ENCODE data around the gene SCAPER. TPM values are rescaled to one million over a fixed set of nuclear protein-coding genes. Genes with fewer than 3 reads are reported as not detected.
"Not testable (repeated sequence)": the region's sequence is repeated elsewhere in the genome, so short reads cannot be mapped to it uniquely, and the experiment has no call there.

Gene SCAPER
- total RNA-seq, 1 donor from 2014 or later = 42.6 TPM

DNA sequence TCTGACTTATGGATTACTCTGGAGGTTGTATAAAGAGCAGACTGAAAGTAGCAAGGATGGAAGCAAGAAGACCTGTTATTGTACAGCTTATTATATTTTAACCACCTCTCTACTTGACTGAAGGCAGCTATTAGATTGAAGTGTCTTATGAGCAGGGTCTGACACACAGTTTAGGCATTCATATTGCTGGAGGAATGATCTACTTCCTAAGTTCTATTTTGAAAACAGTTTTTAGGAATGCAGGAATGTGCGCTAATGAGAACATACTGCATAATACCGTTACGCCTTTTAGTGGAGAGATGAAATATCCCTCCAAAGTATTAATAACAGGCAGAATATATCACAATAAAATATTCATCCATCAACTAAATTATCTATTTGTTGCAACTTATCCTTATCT lies 375.2 kb downstream of the SCAPER start:
- no peak for DNase-seq

DNA sequence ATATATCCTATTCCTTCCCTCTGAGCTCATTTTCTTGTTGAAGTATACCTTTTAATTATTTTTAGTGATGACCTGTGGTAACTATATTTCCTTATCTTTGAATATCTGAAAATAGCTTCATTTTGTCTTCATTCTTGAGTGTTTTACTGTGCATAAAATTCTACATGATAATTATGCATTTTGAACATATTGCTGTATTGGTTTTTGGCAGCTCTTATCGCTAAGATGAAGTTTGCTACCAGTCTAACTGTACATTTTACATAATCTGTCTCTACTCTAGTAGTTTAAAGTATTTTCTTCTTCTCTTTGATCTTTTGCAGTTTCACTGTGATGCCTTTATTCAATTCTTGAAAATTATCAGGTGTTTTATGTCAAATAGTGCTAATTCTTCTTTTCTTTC lies 379.0 kb downstream of the SCAPER start:
- H3K4me1 ChIP-seq = no peaks in the 10 kb centered on the region
- no peak overlapping the region for H3K4me3 ChIP-seq
- no peaks in the 10 kb centered on the region for H3K36me3 ChIP-seq
- H3K27me3 ChIP-seq (ENCODE audit: low read depth) = no peaks in the 10 kb centered on the region
- intact Hi-C loops (cut with micrococcal nuclease) = no loop called here
- H3K27ac ChIP-seq (replicated peaks) = no peak overlapping the region
- DNase-seq = no peak
- TF ChIP-seq, protein P1, sequence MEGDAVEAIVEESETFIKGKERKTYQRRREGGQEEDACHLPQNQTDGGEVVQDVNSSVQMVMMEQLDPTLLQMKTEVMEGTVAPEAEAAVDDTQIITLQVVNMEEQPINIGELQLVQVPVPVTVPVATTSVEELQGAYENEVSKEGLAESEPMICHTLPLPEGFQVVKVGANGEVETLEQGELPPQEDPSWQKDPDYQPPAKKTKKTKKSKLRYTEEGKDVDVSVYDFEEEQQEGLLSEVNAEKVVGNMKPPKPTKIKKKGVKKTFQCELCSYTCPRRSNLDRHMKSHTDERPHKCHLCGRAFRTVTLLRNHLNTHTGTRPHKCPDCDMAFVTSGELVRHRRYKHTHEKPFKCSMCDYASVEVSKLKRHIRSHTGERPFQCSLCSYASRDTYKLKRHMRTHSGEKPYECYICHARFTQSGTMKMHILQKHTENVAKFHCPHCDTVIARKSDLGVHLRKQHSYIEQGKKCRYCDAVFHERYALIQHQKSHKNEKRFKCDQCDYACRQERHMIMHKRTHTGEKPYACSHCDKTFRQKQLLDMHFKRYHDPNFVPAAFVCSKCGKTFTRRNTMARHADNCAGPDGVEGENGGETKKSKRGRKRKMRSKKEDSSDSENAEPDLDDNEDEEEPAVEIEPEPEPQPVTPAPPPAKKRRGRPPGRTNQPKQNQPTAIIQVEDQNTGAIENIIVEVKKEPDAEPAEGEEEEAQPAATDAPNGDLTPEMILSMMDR (IDR thresholded peaks at IDR 0.05; ENCODE audit: borderline replicate concordance) = no peak
- no peaks in the 10 kb centered on the region for H3K9me3 ChIP-seq (replicated peaks)

More for the DNA sequence above, 375.2 kb downstream of the SCAPER start:
- H3K4me3 ChIP-seq = no peak overlapping the region
- H3K9me3 ChIP-seq (replicated peaks) = no peaks in the 10 kb centered on the region
- H3K27me3 ChIP-seq (ENCODE audit: low read depth) = no peaks in the 10 kb centered on the region
- intact Hi-C loops (cut with micrococcal nuclease) = no loop called here
- H3K27ac ChIP-seq (replicated peaks) = no peak overlapping the region
- TF ChIP-seq, protein P1 (IDR thresholded peaks at IDR 0.05; ENCODE audit: borderline replicate concordance) = no peak
- H3K4me1 ChIP-seq = no peaks in the 10 kb centered on the region
- no peaks in the 10 kb centered on the region for H3K36me3 ChIP-seq

DNA sequence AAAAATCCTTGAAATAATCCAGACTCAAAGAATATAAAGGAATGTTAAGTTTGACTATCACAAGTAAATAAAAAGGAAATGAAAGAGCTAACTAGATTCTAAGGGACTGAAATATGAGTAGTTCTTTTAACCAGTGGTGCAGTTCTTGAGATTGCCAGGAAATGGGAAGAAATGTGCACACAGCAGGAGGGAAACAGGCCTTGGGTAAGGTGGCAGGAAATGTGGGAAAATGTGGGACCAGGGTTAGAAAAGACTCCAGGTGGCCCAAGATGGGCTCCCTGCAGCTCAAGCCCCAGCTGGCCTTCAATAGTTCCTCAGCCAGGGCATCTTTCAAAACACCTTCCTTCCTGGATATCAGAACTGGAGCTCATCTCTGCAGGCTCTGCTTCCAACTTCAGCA lies 387.2 kb downstream of the SCAPER start:
- Histone ChIP-seq H3K27ac (replicated peaks) (no peak overlapping the region), H3K27me3 (ENCODE audit: low read depth) (no peaks in the 10 kb centered on the region), H3K4me3 (no peak overlapping the region), H3K9me3 (replicated peaks) (no peaks in the 10 kb centered on the region), H3K36me3 (no peaks in the 10 kb centered on the region), H3K4me1 (peaks cover 16% of the 10 kb centered on the region)
- no peak for DNase-seq
- intact Hi-C loops (cut with micrococcal nuclease) = no loop called here
- TF ChIP-seq, protein P1 (IDR thresholded peaks at IDR 0.05; ENCODE audit: borderline replicate concordance) = no peak

DNA sequence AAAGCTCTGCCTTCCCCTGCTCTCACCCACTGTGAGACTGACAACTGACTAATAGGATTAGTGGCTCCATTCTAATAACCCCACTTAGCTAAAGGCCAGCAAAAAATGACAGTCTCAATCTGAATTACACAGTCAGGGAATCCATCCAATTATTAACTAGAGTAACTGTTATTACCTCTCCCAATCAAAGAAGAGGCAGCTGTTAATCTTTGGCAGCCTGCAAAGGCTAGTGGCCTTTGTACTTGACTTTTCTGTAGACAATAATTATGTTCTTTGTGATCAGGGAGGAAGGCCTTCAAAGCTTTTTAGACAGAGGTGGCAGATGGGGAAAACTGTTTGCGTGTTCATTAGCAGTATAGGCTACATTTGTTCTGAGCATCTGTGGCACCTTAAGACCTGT lies 390.9 kb downstream of the SCAPER start:
- DNase-seq = no peak
- no peaks in the 10 kb centered on the region for H3K9me3 ChIP-seq (replicated peaks)
- intact Hi-C loops (cut with micrococcal nuclease) = no loop called here

DNA sequence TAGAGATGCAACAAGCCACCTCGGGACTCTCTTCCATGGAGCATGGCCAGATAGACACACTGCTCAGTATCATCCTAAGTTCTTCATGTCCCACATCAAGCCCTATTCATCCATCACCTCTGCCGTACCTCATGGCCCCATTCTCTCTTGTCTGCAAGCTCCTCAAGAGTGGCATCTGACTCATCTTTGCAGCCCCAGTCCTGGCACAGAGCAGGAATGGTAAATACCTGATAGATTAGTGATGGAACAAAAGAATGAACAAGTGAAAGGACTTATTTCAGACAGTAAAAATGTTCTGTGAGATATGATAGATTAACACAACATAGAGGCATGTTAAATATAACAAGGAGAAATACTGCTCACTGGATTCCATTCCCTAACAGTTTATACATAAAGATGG lies 392.2 kb downstream of the SCAPER start:
- no peaks in the 10 kb centered on the region for H3K9me3 ChIP-seq (replicated peaks)
- DNase-seq = no peak
- TF ChIP-seq, protein P1 (IDR thresholded peaks at IDR 0.05; ENCODE audit: borderline replicate concordance) = no peak
- H3K4me3 ChIP-seq = no peak overlapping the region
- no peak overlapping the region for H3K27ac ChIP-seq (replicated peaks)
- no peaks in the 10 kb centered on the region for H3K27me3 ChIP-seq (ENCODE audit: low read depth)
- no peaks in the 10 kb centered on the region for H3K36me3 ChIP-seq
- peaks cover 3% of the 10 kb centered on the region for H3K4me1 ChIP-seq
- intact Hi-C loops (cut with micrococcal nuclease) = no loop called here

More for the DNA sequence above, 390.9 kb downstream of the SCAPER start:
- H3K4me1 ChIP-seq = peaks cover 15% of the 10 kb centered on the region
- no peaks in the 10 kb centered on the region for H3K27me3 ChIP-seq (ENCODE audit: low read depth)
- H3K36me3 ChIP-seq = no peaks in the 10 kb centered on the region
- TF ChIP-seq, protein P1 (IDR thresholded peaks at IDR 0.05; ENCODE audit: borderline replicate concordance) = no peak
- no peak overlapping the region for H3K27ac ChIP-seq (replicated peaks)
- H3K4me3 ChIP-seq = no peak overlapping the region

DNA sequence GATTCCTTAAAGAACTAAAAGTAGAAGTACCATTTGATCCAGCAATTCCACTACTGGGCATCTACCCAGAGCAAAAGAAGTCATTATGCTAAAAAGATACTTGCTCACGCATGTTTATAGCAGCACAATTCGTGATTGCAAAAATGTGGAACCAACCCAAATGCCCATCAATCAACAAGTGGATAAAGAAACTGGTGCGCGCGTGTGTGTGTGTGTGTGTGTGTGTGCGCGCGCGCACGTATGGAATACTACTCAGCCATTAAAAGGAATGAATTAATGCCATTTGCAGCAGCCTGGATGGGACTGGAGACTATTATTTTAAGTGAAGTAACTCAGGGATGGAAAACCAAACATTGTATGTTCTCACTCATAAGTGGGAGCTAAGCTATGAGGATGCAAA lies 394.5 kb downstream of the SCAPER start:
- H3K4me1 ChIP-seq; DNase-seq; H3K9me3 ChIP-seq (replicated peaks); H3K36me3 ChIP-seq; H3K27me3 ChIP-seq (ENCODE audit: low read depth); H3K4me3 ChIP-seq; intact Hi-C loops (cut with micrococcal nuclease); H3K27ac ChIP-seq (replicated peaks): not testable (repeated sequence)

All from left ventricle myocardium inferior (tissue), 1 donor.